Upper lobe of right lung (tissue), 1 donor: ENCODE results near the gene CHRNB4. TPM values are rescaled to one million over a fixed set of nuclear protein-coding genes. Genes with fewer than 3 reads are reported as not detected.

ENCODE experiments used
- ATAC-seq: fragments of 200-7000 bp; cut with Tn5 transposase; one replicate; pipeline ENCODE4 v1.9.1; 2020; ENCODE audit warnings: mild to moderate bottlenecking, moderate library complexity
- DNase-seq: peaks from one replicate; pipeline ENCODE4 v3.0.0-alpha.2; 2020
- H3K27ac ChIP-seq: fragments of 200-600 bp; one replicate; pipeline ENCODE4 v1.8.0; 2022
- H3K27me3 ChIP-seq: fragments of 200-600 bp; one replicate; pipeline ENCODE4 v1.8.0; 2022; ENCODE audit warnings: mild to moderate bottlenecking
- H3K36me3 ChIP-seq: fragments of 200-600 bp; one replicate; pipeline ENCODE4 v1.8.0; 2022
- H3K4me1 ChIP-seq: fragments of 200-600 bp; one replicate; pipeline ENCODE4 v1.8.0; 2022
- H3K4me3 ChIP-seq: fragments of 200-600 bp; one replicate; pipeline ENCODE4 v1.8.0; 2022; ENCODE audit warnings: mild to moderate bottlenecking
- H3K9me3 ChIP-seq: fragments of 200-600 bp; one replicate; pipeline ENCODE4 v1.8.0; 2022
- CTCF ChIP-seq: fragments of 200-600 bp; IDR thresholded peaks from one replicate; pipeline ENCODE4 v1.8.0; 2022; ENCODE audit warnings: antibody characterized with exemption
- intact Hi-C: fragments of 100-400 bp; cut with DNase I; formaldehyde crosslinking; loops from one replicate; pipeline ENCODE4 v1.11.0; 2022
- total RNA-seq: library from RNA; stranded (reverse); fragmentation: NEBNext Ultra II Directional; extraction: Animal tissue kit (Norgen Biotek cat#: 25700); gene quantifications from one replicate; pipeline ENCODE4 v1.2.1, GENCODE V29; 2021
- donor health status: DM: no; HTN: yes; CAD: no; lungs with severe emphysema.

CHRNB4 gene
- total RNA-seq, 1 donor from 2014 or later: not detected

GRCh38 chr15:78604420-78604819, 36.6 kb downstream of the CHRNB4 start:
- no peak for ATAC-seq
- Histone ChIP-seq H3K4me1 (no peaks in the 10 kb centered on the region), H3K4me3 (no peak overlapping the region), H3K27ac (no peak overlapping the region), H3K9me3 (no peaks in the 10 kb centered on the region), H3K36me3 (no peaks in the 10 kb centered on the region), H3K27me3 (peaks cover 7% of the 10 kb centered on the region)
- DNase-seq: no peak
- TF ChIP-seq CTCF: no peak
- intact Hi-C loops: no loop called here

GRCh38 chr15:78603467-78603866, 37.5 kb downstream of the CHRNB4 start:
- no peak for ATAC-seq
- intact Hi-C loops: no loop called here
- Histone ChIP-seq H3K27ac (no peak overlapping the region), H3K9me3 (no peaks in the 10 kb centered on the region), H3K27me3 (peaks cover 7% of the 10 kb centered on the region), H3K4me1 (no peaks in the 10 kb centered on the region), H3K4me3 (no peak overlapping the region), H3K36me3 (no peaks in the 10 kb centered on the region)
- DNase-seq: no peak
- TF ChIP-seq CTCF: no peak

GRCh38 chr15:78599189-78599588, 41.8 kb downstream of the CHRNB4 start:
- no peak for TF ChIP-seq CTCF
- ATAC-seq (no peak), DNase-seq (no peak)
- no peak overlapping the region for H3K4me3 ChIP-seq
- intact Hi-C loops: no loop called here
- H3K36me3 ChIP-seq: no peaks in the 10 kb centered on the region
- no peaks in the 10 kb centered on the region for H3K9me3 ChIP-seq
- peaks cover 2% of the 10 kb centered on the region for H3K27me3 ChIP-seq
- no peak overlapping the region for H3K27ac ChIP-seq
- no peaks in the 10 kb centered on the region for H3K4me1 ChIP-seq

- no peak overlapping the region for H3K4me3 ChIP-seq
- TF ChIP-seq CTCF: no peak
- no peaks in the 10 kb centered on the region for H3K27me3 ChIP-seq
- no peak overlapping the region for H3K27ac ChIP-seq
- intact Hi-C loops: no loop called here
- H3K9me3 ChIP-seq: no peaks in the 10 kb centered on the region
- H3K36me3 ChIP-seq: no peaks in the 10 kb centered on the region
- H3K4me1 ChIP-seq: no peaks in the 10 kb centered on the region
- ATAC-seq (no peak), DNase-seq (no peak)
Measured at GRCh38 chr15:78598348-78598747, 42.7 kb downstream of the CHRNB4 start.

- TF ChIP-seq CTCF: no peak
- intact Hi-C loops: no loop called here
- Histone ChIP-seq H3K4me1 (no peaks in the 10 kb centered on the region), H3K9me3 (no peaks in the 10 kb centered on the region), H3K36me3 (no peaks in the 10 kb centered on the region), H3K27ac (no peak overlapping the region), H3K27me3 (no peaks in the 10 kb centered on the region), H3K4me3 (no peak overlapping the region)
- ATAC-seq (no peak), DNase-seq (no peak)
Measured at GRCh38 chr15:78597583-78597982, 43.4 kb downstream of the CHRNB4 start.

GRCh38 chr15:78574944-78575343, 66.1 kb downstream of the CHRNB4 start:
- Histone ChIP-seq H3K36me3 (no peaks in the 10 kb centered on the region), H3K4me3 (no peak overlapping the region), H3K9me3 (no peaks in the 10 kb centered on the region), H3K4me1 (no peaks in the 10 kb centered on the region), H3K27ac (no peak overlapping the region), H3K27me3 (no peaks in the 10 kb centered on the region)
- DNase-seq (no peak), ATAC-seq (no peak)
- intact Hi-C loops: no loop called here
- no peak for TF ChIP-seq CTCF
